Activated naive CD4-positive, alpha-beta T cell treated with anti-CD3 and anti-CD28 coated beads, Interleukin-2, amount 50 U/mL, for 24 hours (primary cell): ENCODE measurements around the gene KCNAB1.
A peak's percentile ranks its signal among the peaks of the same experiment; 100 is the strongest.
"Not testable (repeated sequence)": the region's sequence is repeated elsewhere in the genome, so short reads cannot be mapped to it uniquely, and the experiment has no call there.

Experiments used
- H3K27ac Mint-ChIP-seq: one replicate; pipeline ENCODE4 v1.8.0; 2021; ENCODE audit warnings: mild to moderate bottlenecking, mixed read lengths
- H3K27me3 Mint-ChIP-seq: one replicate; pipeline ENCODE4 v1.8.0; 2021; ENCODE audit warnings: mixed read lengths
- H3K36me3 Mint-ChIP-seq: one replicate; pipeline ENCODE4 v1.8.0; 2021; ENCODE audit warnings: mixed read lengths
- H3K4me1 Mint-ChIP-seq: one replicate; pipeline ENCODE4 v1.8.0; 2021; ENCODE audit warnings: mixed read lengths
- H3K4me3 Mint-ChIP-seq: one replicate; pipeline ENCODE4 v1.8.0; 2021; ENCODE audit warnings: mild to moderate bottlenecking, mixed read lengths
- H3K9me3 Mint-ChIP-seq: one replicate; pipeline ENCODE4 v1.8.0; 2021; ENCODE audit warnings: mixed read lengths

The KCNAB1 gene

DNA sequence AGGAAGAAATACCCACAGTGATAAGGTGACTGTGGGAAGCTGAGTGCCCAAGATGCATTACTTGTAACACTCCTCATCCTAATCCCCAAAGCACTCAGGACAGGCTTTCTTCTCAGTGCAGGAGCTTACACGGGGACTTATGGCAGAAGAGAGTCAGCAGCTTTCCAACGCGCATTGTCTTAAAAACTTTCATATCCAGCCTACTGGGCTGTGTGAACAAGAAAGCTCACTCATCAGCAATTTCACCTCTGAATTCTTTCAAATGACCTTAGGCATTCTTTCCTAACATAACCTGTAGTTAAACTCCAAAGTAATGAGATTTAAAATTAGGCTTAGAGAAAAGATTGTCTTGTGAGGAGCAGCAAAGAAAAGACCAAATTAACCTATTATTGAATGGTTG is 132.3 kb downstream of the KCNAB1 start:
- Mint-ChIP-seq H3K36me3 (no peaks in the 10 kb centered on the region), H3K9me3 (no peaks in the 10 kb centered on the region), H3K4me3 (no peak overlapping the region), H3K4me1 (no peaks in the 10 kb centered on the region), H3K27me3 (peaks cover 6% of the 10 kb centered on the region), H3K27ac (no peak overlapping the region)

GRCh38 chr3:156253150-156253549 is 132.8 kb downstream of the KCNAB1 start:
- H3K4me1 Mint-ChIP-seq, result no peaks in the 10 kb centered on the region
- peaks cover 4% of the 10 kb centered on the region for H3K27me3 Mint-ChIP-seq
- H3K9me3 Mint-ChIP-seq, result no peaks in the 10 kb centered on the region
- H3K36me3 Mint-ChIP-seq, result no peaks in the 10 kb centered on the region
- no peak overlapping the region for H3K4me3 Mint-ChIP-seq
- no peak overlapping the region for H3K27ac Mint-ChIP-seq

DNA sequence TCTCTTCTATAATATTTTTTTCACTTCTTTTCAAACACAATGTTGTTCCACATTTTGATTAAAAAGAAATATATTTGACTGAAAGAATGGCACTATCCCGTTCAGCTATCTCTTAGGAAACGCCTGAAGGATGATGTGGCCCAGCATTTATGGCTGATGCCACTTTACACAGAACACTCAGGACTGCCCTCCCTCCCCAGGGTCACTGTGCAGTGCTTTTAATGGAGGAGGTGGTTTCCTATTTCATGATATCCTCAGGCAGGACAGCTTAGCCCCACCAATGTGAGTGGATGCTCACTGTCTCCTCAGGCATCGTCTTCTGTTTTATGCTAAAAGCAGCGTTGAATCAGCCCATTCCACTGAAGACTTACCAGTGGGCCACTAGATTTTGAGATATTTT is 135.9 kb downstream of the KCNAB1 start:
- no peak overlapping the region for H3K4me3 Mint-ChIP-seq
- H3K4me1 Mint-ChIP-seq, result no peaks in the 10 kb centered on the region
- no peaks in the 10 kb centered on the region for H3K36me3 Mint-ChIP-seq
- H3K27me3 Mint-ChIP-seq, result peaks cover 2% of the 10 kb centered on the region
- no peak overlapping the region for H3K27ac Mint-ChIP-seq
- H3K9me3 Mint-ChIP-seq, result no peaks in the 10 kb centered on the region

DNA sequence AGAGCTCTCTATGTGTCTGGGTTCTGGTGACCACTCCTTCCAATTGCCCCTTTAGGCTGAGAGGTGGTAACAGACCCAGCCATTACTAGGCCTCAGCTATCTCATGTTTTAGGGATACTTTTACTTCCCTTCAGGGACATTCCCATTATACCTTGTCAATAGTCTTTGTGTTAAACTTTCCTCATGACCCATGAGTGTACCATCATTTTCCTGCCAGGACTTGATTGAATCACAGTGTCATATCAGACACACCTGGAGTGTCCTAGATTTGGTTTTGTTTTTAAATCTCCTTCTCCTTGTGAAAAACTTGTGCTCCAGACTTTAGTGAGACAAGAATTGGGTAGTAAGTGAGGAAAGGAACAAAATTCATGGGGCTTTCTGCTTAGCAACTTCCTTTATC is 136.6 kb downstream of the KCNAB1 start:
- no peaks in the 10 kb centered on the region for H3K36me3 Mint-ChIP-seq
- no peaks in the 10 kb centered on the region for H3K4me1 Mint-ChIP-seq
- no peaks in the 10 kb centered on the region for H3K9me3 Mint-ChIP-seq
- H3K4me3 Mint-ChIP-seq, result no peak overlapping the region
- H3K27me3 Mint-ChIP-seq, result peaks cover 2% of the 10 kb centered on the region
- H3K27ac Mint-ChIP-seq, result no peak overlapping the region

DNA sequence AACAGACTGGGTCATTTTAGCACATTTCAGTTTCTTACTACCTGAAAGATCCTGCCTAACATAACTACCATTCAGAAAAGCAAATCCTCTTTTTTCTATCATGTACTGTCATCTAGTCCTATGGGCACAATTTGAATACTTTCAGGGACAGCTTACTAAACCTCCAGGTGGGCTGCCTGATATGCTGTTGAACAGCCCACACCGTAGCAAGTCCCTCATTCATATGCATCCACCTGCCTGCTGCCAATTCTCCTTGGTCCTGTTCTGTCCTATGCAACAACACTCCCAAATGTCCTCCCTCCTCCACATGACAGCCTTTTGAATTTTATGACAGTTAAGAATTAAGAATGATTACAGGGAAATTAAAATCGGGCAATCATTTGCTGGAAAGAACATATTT is 137.9 kb downstream of the KCNAB1 start:
- no peak overlapping the region for H3K27ac Mint-ChIP-seq
- H3K9me3 Mint-ChIP-seq, result no peaks in the 10 kb centered on the region
- H3K36me3 Mint-ChIP-seq, result no peaks in the 10 kb centered on the region
- H3K27me3 Mint-ChIP-seq, result peaks cover 2% of the 10 kb centered on the region
- H3K4me3 Mint-ChIP-seq, result no peak overlapping the region
- H3K4me1 Mint-ChIP-seq, result no peaks in the 10 kb centered on the region

- Mint-ChIP-seq H3K27ac (no peak overlapping the region), H3K4me1 (no peaks in the 10 kb centered on the region), H3K36me3 (no peaks in the 10 kb centered on the region), H3K9me3 (no peaks in the 10 kb centered on the region), H3K4me3 (no peak overlapping the region), H3K27me3 (peaks cover 3% of the 10 kb centered on the region)
Measured at GRCh38 chr3:156259896-156260295, 139.5 kb downstream of the KCNAB1 start.

GRCh38 chr3:156260331-156260730 is 140.0 kb downstream of the KCNAB1 start:
- Mint-ChIP-seq H3K9me3 (no peaks in the 10 kb centered on the region), H3K36me3 (no peaks in the 10 kb centered on the region)

GRCh38 chr3:156264771-156265170 is 144.4 kb downstream of the KCNAB1 start:
- no peaks in the 10 kb centered on the region for H3K9me3 Mint-ChIP-seq
- no peak overlapping the region for H3K4me3 Mint-ChIP-seq
- H3K36me3 Mint-ChIP-seq, result no peaks in the 10 kb centered on the region
- H3K4me1 Mint-ChIP-seq, result no peaks in the 10 kb centered on the region
- peaks cover 8% of the 10 kb centered on the region for H3K27me3 Mint-ChIP-seq
- H3K27ac Mint-ChIP-seq, result no peak overlapping the region

More at GRCh38 chr3:156260331-156260730, 140.0 kb downstream of the KCNAB1 start:
- no peak overlapping the region for H3K4me3 Mint-ChIP-seq
- no peak overlapping the region for H3K27ac Mint-ChIP-seq
- H3K4me1 Mint-ChIP-seq, result no peaks in the 10 kb centered on the region
- H3K27me3 Mint-ChIP-seq, result peaks cover 3% of the 10 kb centered on the region

- no peaks in the 10 kb centered on the region for H3K9me3 Mint-ChIP-seq
- H3K4me1 Mint-ChIP-seq, result no peaks in the 10 kb centered on the region
- H3K36me3 Mint-ChIP-seq, result peaks cover 3% of the 10 kb centered on the region
- H3K27ac Mint-ChIP-seq, result no peak overlapping the region
- no peak overlapping the region for H3K4me3 Mint-ChIP-seq
- peaks cover 5% of the 10 kb centered on the region for H3K27me3 Mint-ChIP-seq
Measured at GRCh38 chr3:156271508-156271907, 151.1 kb downstream of the KCNAB1 start.

DNA sequence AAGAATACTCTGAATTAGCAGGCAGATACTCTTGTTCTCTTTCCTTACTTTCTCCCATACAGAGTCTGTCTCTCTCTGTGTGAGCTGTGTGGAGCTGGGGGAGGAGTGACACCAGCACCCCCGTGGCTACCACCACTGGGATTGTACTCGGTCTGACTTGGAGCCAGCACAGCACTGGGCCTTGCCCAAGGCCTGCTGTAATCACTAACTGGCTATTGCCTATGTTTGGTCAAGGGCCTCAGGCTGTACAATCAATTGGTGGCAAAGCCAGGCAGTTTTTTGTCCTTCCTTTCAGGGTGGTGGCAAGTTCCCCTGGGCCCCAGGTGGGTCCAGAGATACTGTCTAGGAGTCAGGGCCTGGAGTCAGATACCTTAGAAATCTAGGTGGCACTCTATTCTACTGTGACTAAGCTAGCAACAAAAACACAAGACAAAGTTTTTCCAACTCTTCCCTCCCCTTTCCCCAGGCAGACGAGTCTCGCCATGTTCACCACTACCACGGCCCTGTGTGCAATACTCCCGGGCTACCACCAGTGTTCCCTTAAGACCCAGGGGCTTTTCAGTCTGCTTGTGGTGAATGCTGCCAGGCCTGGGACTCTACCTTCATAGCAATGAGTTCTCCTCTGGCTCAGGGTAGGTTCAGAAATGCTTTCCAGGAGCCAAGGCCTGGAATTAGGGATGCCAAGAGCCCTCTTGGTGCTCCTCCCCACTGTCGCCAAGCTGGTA is 151.8 kb downstream of the KCNAB1 start:
- no peak overlapping the region for H3K4me3 Mint-ChIP-seq
- no peaks in the 10 kb centered on the region for H3K9me3 Mint-ChIP-seq
- no peaks in the 10 kb centered on the region for H3K4me1 Mint-ChIP-seq
- peaks cover 3% of the 10 kb centered on the region for H3K36me3 Mint-ChIP-seq
- H3K27me3 Mint-ChIP-seq, result peaks cover 5% of the 10 kb centered on the region
- no peak overlapping the region for H3K27ac Mint-ChIP-seq

DNA sequence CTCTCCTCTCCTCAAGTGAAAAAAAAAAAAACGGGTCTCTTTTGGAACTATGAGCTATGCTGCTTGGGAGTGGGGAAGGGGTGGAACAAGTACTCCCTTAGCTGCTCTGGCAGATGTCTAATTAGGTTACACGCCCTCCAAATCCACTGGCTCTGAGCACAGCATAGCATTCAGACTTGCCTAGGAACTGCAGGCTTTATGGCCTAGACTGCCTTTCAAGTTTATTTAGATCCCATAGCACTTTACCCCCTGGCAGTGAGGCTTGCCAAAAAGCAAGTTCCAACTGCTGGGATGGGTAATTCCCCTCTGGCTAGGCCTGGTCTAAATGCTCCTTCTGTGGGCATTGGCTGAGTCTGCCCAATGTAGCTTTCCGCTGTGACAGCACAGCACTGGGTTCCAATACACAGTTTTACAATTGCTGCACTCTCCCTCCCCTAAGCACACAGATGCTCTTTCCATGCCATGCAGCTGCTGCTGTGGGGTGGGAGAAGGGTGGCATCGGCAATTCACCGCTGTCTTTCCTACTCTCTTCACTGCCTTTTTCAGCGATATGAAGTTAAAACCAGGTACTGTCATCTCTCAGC is 152.8 kb downstream of the KCNAB1 start:
- no peaks in the 10 kb centered on the region for H3K4me1 Mint-ChIP-seq

GRCh38 chr3:156274791-156275190 is 154.4 kb downstream of the KCNAB1 start:
- H3K27ac Mint-ChIP-seq, result no peak overlapping the region
- H3K36me3 Mint-ChIP-seq, result peaks cover 3% of the 10 kb centered on the region
- H3K4me1 Mint-ChIP-seq, result no peaks in the 10 kb centered on the region
- H3K27me3 Mint-ChIP-seq, result peaks cover 6% of the 10 kb centered on the region
- H3K4me3 Mint-ChIP-seq, result no peak overlapping the region
- no peaks in the 10 kb centered on the region for H3K9me3 Mint-ChIP-seq

More for the DNA sequence above, 152.8 kb downstream of the KCNAB1 start:
- peaks cover 3% of the 10 kb centered on the region for H3K36me3 Mint-ChIP-seq
- no peak overlapping the region for H3K4me3 Mint-ChIP-seq
- no peaks in the 10 kb centered on the region for H3K9me3 Mint-ChIP-seq
- H3K27ac Mint-ChIP-seq, result no peak overlapping the region
- peaks cover 5% of the 10 kb centered on the region for H3K27me3 Mint-ChIP-seq

DNA sequence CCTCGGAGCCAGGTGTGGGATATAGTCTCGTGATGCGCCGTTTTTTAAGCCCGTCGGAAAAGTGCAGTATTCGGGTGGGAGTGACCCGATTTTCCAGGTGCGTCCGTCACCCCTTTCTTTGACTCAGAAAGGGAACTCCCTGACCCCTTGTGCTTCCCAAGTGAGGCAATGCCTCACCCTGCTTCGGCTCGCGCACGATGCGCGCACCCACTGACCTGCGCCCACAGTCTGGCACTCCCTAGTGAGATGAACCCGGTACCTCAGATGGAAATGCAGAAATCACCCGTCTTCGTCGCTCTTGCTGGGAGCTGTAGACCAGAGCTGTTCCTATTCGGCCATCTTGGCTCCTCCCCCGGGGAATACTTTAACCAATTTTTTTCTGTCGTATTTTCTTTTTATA is 164.3 kb downstream of the KCNAB1 start:
- H3K9me3 Mint-ChIP-seq, H3K27ac Mint-ChIP-seq, H3K4me3 Mint-ChIP-seq, H3K4me1 Mint-ChIP-seq, H3K36me3 Mint-ChIP-seq: not testable (repeated sequence)
- H3K27me3 Mint-ChIP-seq, result peaks cover 19% of the 10 kb centered on the region

DNA sequence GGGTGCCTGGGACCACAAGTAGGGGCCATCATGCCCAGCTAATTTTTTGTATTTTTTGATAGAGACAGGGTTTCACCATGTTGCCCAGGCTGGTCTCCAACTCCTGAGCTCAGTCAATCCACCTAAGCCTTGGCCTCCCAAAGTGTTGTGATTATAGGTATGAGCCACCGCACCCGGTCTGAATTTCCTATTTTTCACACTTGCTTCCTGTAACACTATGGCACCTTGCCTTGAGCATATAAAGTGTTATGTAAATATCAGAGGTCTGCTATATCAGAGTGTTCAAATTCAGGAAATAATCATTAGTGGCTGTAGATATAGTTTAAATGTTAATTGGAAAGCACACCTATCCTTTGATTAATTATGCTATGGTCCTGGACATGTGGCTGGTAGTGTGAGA is 165.2 kb downstream of the KCNAB1 start:
- H3K36me3 Mint-ChIP-seq, result peaks cover 2% of the 10 kb centered on the region
- peaks cover 28% of the 10 kb centered on the region for H3K27me3 Mint-ChIP-seq
- no peak overlapping the region for H3K27ac Mint-ChIP-seq
- no peaks in the 10 kb centered on the region for H3K9me3 Mint-ChIP-seq
- no peak overlapping the region for H3K4me3 Mint-ChIP-seq
- H3K4me1 Mint-ChIP-seq, result no peaks in the 10 kb centered on the region

- H3K27ac Mint-ChIP-seq, result no peak overlapping the region
- no peaks in the 10 kb centered on the region for H3K9me3 Mint-ChIP-seq
- peaks cover 10% of the 10 kb centered on the region for H3K4me1 Mint-ChIP-seq
- no peaks in the 10 kb centered on the region for H3K36me3 Mint-ChIP-seq
- H3K27me3 Mint-ChIP-seq, result peaks cover 49% of the 10 kb centered on the region
- no peak overlapping the region for H3K4me3 Mint-ChIP-seq
Measured at GRCh38 chr3:156290924-156291271, 170.5 kb downstream of the KCNAB1 start.

- H3K27ac Mint-ChIP-seq, result no peak overlapping the region
Measured at GRCh38 chr3:156291272-156292123, 171.1 kb downstream of the KCNAB1 start.

More at GRCh38 chr3:156291272-156292123, 171.1 kb downstream of the KCNAB1 start:
- Mint-ChIP-seq H3K27me3 (peaks cover 49% of the 10 kb centered on the region), H3K9me3 (no peaks in the 10 kb centered on the region), H3K4me1 (peaks cover 10% of the 10 kb centered on the region), H3K36me3 (no peaks in the 10 kb centered on the region), H3K4me3 (peak overlapping the region; percentile 43)
